Left lung (tissue), 10 donors: ENCODE data around the gene NCEH1. TPM values are rescaled to one million over a fixed set of nuclear protein-coding genes. Genes with fewer than 3 reads are reported as not detected.

Experiments used
- ATAC-seq: fragments of 200-7000 bp; cut with Tn5 transposase; one replicate; pipeline ENCODE4 v1.9.1; 2020; ENCODE audit warnings: moderate library complexity
- DNase-seq, 4 donors: peaks; one replicate each; pipeline ENCODE4 v3.0.0-alpha.2; 2013 to 2020
- H3K27ac ChIP-seq, 2 donors: fragments of 200-600 bp; sonication (generic) in 1 of 2; one replicate each; pipeline versions ENCODE4 v1.5.0 to v1.8.0; 2020 to 2021
- H3K27me3 ChIP-seq, 2 donors: fragments of 200-600 bp; sonication (generic) in 1 of 2; one replicate each; pipeline versions ENCODE4 v1.5.0 to v1.8.0; 2020 to 2021
- H3K36me3 ChIP-seq, 2 donors: fragments of 200-600 bp; sonication (generic) in 1 of 2; one replicate each; pipeline versions ENCODE4 v1.5.0 to v1.8.0; 2020 to 2021
- H3K4me1 ChIP-seq, 2 donors: fragments of 200-600 bp; one replicate each; pipeline ENCODE4 v1.8.0; 2021
- H3K4me3 ChIP-seq, 2 donors: fragments of 200-600 bp; sonication (generic) in 1 of 2; one replicate each; pipeline versions ENCODE4 v1.5.0 to v1.8.0; 2020 to 2021; ENCODE audit warnings: mild to moderate bottlenecking in 1 of 2
- H3K9me3 ChIP-seq, 2 donors: fragments of 200-600 bp; sonication (generic) in 1 of 2; one replicate each; pipeline versions ENCODE4 v1.5.0 to v1.8.0; 2020 to 2021
- intact Hi-C, 2 donors: fragments of 100-400 bp; cut with DNase I; formaldehyde crosslinking; loops; one replicate each; pipeline versions ENCODE4 v1.11.2 to v1.14.2; 2022
- polyA plus RNA-seq, 6 donors: library from polyadenylated mRNA; unstranded; fragments of 120-200 nt; gene quantifications; one replicate each; pipeline ENCODE4 v1.2.1, GENCODE V29; 2013; ENCODE audit not compliant: insufficient read length in 6 of 6
- total RNA-seq, 2 donors: library from RNA; stranded (reverse); fragmentation: NEBNext Ultra II Directional; extraction: Animal tissue kit (Norgen Biotek cat#: 25700); gene quantifications; one replicate each; pipeline ENCODE4 v1.2.1, GENCODE V29; 2021
- TF ChIP-seq, protein P1 (sequence below), 2 donors: fragments of 200-600 bp; sonication (generic) in 1 of 2; IDR thresholded peaks; one replicate each; pipeline versions ENCODE4 v1.5.0 to v1.8.0; 2021; ENCODE audit warnings: antibody characterized with exemption in 2 of 2
- donor health status: DM: no; HTN: yes; CAD: no.
- donor health status: DM: no; HTN: no; CAD: no.

NCEH1 gene
- total and polyA plus RNA-seq, 8 donors: 2.8 to 66.6 (median 3.3) TPM

DNA sequence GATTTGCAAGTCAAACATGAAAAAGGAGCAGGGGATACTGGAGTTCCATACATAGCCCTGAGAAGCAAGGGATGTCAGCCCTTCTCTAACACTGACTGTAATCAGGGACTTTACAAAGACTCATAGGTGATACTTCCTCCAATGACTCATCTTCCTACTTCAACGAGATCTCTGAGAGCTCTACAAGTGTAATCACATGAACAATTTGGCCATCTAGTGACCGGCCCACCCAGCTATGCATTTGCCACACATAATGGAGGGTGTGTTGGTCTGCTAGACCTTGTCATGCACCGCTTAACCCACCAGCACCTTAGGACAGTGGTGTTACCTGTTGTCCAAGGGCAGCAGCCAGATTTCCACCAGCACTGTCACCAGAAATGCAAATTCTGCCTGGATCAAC, 75.3 kb downstream of the NCEH1 start:
- DNase-seq: no peak

DNA sequence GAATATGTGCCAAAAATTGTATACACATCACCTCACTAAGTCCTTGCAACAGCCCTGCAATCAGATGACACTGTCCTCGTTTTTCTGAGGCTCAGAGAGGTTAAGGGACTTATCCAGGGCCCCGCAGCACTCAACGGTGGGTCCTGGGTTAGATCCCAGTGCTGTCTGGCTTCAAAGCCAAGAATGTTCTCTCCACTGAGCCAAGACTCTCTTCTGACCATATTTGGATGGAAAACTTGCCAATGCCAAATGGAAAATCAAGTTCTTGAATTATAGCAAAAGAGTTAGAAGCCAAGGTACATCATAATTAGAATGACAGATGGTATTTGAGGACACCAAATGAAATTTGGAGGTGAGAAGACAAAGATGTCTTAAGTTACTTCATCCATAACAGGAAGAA, 75.9 kb downstream of the NCEH1 start:
- H3K9me3 ChIP-seq: no peaks in the 10 kb centered on the region
- intact Hi-C loops: no loop called here
- H3K36me3 ChIP-seq: peaks cover 0 to 38% of the 10 kb centered on the region in 2 donors
- TF ChIP-seq, protein P1, sequence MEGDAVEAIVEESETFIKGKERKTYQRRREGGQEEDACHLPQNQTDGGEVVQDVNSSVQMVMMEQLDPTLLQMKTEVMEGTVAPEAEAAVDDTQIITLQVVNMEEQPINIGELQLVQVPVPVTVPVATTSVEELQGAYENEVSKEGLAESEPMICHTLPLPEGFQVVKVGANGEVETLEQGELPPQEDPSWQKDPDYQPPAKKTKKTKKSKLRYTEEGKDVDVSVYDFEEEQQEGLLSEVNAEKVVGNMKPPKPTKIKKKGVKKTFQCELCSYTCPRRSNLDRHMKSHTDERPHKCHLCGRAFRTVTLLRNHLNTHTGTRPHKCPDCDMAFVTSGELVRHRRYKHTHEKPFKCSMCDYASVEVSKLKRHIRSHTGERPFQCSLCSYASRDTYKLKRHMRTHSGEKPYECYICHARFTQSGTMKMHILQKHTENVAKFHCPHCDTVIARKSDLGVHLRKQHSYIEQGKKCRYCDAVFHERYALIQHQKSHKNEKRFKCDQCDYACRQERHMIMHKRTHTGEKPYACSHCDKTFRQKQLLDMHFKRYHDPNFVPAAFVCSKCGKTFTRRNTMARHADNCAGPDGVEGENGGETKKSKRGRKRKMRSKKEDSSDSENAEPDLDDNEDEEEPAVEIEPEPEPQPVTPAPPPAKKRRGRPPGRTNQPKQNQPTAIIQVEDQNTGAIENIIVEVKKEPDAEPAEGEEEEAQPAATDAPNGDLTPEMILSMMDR (IDR thresholded peaks at IDR 0.05): no peak
- no peaks in the 10 kb centered on the region for H3K27me3 ChIP-seq
- ATAC-seq (no peak), DNase-seq (no peak)
- no peak overlapping the region for H3K4me3 ChIP-seq
- H3K4me1 ChIP-seq: peaks cover 3 to 8% of the 10 kb centered on the region in 2 donors
- no peak overlapping the region for H3K27ac ChIP-seq

More for the DNA sequence above, 75.3 kb downstream of the NCEH1 start:
- Histone ChIP-seq H3K4me3 (no peak overlapping the region), H3K9me3 (no peaks in the 10 kb centered on the region), H3K36me3 (peaks cover 0 to 38% of the 10 kb centered on the region in 2 donors), H3K4me1 (peaks cover 3 to 8% of the 10 kb centered on the region in 2 donors), H3K27me3 (no peaks in the 10 kb centered on the region), H3K27ac (peak overlapping the region in 1 of 2 donors; percentile 35)
- TF ChIP-seq, protein P1 (IDR thresholded peaks at IDR 0.05): no peak
- peak; percentile 68 for ATAC-seq
- intact Hi-C loops: no loop called here

DNA sequence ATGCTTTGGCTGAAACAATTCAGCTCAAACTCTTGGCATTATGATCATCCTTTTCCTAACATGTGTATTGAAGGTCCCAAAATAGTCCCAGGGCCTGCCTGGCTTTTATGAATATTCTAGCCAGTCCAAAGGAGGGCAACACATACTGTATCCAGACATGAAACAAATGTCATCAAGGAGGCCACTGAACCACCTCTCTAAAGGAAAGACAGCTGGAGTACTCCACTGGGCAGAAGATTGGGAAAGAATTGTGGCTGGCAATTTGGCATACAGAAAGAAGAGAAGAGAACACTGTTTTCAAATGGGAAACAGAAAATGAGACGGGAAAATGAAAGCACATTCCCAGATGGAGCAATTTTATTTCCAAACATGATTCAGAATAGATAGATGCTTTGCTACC, 80.6 kb downstream of the NCEH1 start:
- TF ChIP-seq, protein P1 (IDR thresholded peaks at IDR 0.05): no peak
- Histone ChIP-seq H3K27me3 (no peaks in the 10 kb centered on the region), H3K4me3 (no peak overlapping the region), H3K9me3 (no peaks in the 10 kb centered on the region), H3K4me1 (peaks cover 11 to 21% of the 10 kb centered on the region in 2 donors), H3K27ac (no peak overlapping the region), H3K36me3 (peaks cover 0 to 32% of the 10 kb centered on the region in 2 donors)
- DNase-seq (no peak), ATAC-seq (no peak)
- intact Hi-C loops: no loop called here

DNA sequence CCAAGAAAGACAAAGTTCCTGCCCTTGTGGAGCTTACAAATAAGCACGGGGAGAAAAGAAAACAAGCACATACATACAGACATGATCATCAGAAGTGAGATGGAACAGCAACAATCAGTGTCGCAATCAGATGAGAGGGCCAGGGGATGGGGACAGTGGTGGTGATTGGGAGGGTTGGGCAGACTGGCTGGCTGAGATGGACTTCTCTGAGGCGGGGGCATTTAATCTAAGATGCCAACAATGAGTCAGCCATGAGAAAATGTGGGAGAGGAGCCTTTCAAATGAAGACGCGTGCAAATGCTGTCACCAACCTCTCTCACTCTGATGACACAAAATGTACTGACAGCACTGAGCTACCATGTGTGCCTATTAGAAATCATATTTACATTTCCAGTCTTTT, 81.4 kb downstream of the NCEH1 start:
- intact Hi-C loops: no loop called here
- peaks cover 0 to 24% of the 10 kb centered on the region in 2 donors for H3K36me3 ChIP-seq
- ATAC-seq (no peak), DNase-seq (no peak)
- H3K4me3 ChIP-seq: no peak overlapping the region
- H3K9me3 ChIP-seq: no peaks in the 10 kb centered on the region
- peaks cover 8 to 23% of the 10 kb centered on the region in 2 donors for H3K4me1 ChIP-seq
- no peak overlapping the region for H3K27ac ChIP-seq
- H3K27me3 ChIP-seq: no peaks in the 10 kb centered on the region
- TF ChIP-seq, protein P1 (IDR thresholded peaks at IDR 0.05): no peak

DNA sequence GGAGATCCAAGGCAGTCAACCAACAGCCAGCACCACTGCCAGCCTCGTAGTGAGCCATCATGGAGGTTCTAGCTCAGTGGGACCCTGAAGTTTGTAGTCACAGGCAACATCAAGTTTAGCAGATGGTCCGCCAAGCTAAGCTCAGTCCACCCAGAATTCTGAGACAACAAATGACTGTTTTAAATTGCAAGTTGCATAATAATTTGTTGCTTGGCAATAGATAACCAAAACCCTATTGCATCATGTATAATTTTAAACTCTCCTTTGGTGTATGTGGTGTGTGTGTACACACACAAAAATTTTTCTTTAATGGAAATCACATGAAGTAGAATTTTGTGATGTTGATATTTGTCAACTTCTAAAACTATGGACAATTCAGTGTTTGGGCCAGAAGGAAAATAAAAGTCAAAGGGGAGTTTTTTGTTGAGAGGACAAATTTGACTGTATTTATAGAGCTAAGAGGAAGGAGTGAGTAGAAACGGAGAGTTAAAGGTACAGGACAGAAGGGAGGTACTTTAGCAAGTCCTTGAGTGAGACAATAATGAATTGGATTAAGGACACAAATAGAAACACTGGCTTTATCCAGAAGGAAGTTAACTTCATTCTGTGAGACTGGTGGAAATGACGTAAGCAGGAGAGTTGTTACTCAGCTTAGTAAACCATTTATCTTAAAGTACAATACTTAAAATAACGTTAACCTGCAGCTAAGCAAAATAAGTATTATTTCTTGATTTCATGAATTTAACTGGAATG, 83.6 kb downstream of the NCEH1 start:
- ATAC-seq (peak; percentile 65), DNase-seq (peak in 2 of 4 donors; percentile 31 to 55)
- peak overlapping the region; percentile 10 to 60 for H3K27ac ChIP-seq
- no peaks in the 10 kb centered on the region for H3K9me3 ChIP-seq
- TF ChIP-seq, protein P1 (IDR thresholded peaks at IDR 0.05): no peak
- H3K4me1 ChIP-seq: peaks cover 8 to 29% of the 10 kb centered on the region in 2 donors
- no peaks in the 10 kb centered on the region for H3K27me3 ChIP-seq
- no peak overlapping the region for H3K4me3 ChIP-seq
- intact Hi-C loops: no loop called here
- H3K36me3 ChIP-seq: peaks cover 0 to 5% of the 10 kb centered on the region in 2 donors
